GM18508 (cell line): ENCODE measurements around the gene KRTAP19-7.

Experiments
- ATAC-seq: cut with Tn5 transposase; IDR thresholded peaks from one replicate; pipeline ENCODE4 v1.9.1; 2021; ENCODE audit warnings: moderate number of reproducible peaks; ENCODE audit not compliant: insufficient read depth, unreplicated experiment

KRTAP19-7 gene

GRCh38 chr21:30561264-30561895 is at the start of gene KRTAP19-7:
Gene KRTAP19-7 (minus strand): TSS chr21:30561314. CDS start chr21:30561289, 25 bp downstream.
- ATAC-seq: no peak

DNA sequence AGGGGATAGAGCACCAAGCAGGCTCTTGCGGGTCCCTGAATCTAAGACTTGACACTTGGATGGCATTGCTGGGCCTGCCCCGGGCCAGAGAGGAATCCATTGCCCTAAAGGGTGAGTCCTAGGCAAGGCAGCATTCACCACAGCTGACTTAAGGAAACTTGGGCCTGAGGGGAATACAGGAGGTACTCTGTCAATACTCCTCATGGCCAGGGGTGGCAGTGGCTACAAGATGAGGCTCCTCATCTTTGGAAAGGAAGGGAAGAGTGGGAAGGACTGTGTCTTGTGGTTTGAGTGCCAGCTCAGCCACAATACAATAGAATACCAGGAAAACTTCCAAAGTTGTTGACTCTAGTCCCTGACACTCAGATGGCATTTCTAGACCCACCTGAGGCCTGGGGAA is 44.9 kb upstream of the KRTAP19-7 start:
- no peak for ATAC-seq

- no peak for ATAC-seq
These were observed 39.7 kb upstream of the KRTAP19-7 start, which contains the start of gene KRTAP22-1 for GRCh38 chr21:30600787-30601186. Gene KRTAP22-1 (plus strand): TSS chr21:30601087.

GRCh38 chr21:30598802-30599201 is 37.7 kb upstream of the KRTAP19-7 start, which contains the start of gene KRTAP6-2:
Gene KRTAP6-2 (minus strand): TSS chr21:30598902. CDS start chr21:30598874, 28 bp downstream.
- ATAC-seq: no peak

GRCh38 chr21:30592140-30592539 is 31.0 kb upstream of the KRTAP19-7 start, which contains the start of gene KRTAP6-3:
Gene KRTAP6-3 (plus strand): TSS chr21:30592440. CDS start chr21:30592446, 6 bp downstream.
- no peak for ATAC-seq

- no peak for ATAC-seq
These were observed 29.2 kb upstream of the KRTAP19-7 start, which contains the start of gene KRTAP22-2 for GRCh38 chr21:30590297-30590696. Gene KRTAP22-2 (minus strand): TSS chr21:30590397.

DNA sequence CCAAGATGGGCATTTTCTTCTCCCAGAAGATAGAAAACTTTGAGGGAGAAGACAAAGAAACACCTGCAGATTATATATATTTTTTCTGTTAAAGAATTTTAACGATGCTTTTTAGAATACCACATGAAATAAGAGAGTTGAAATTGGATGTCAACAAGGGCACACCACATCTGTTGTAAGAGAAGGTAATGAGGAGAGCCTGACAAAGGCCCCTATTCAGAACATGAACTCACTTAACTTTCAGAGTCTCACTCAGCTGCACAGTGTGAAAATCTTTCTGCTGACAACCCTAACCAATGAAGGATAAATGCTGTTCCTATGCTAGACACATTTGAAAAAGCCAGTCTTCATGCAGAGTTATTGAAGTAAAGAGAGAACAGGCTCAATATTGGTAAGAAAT is 21.8 kb upstream of the KRTAP19-7 start:
- no peak for ATAC-seq

GRCh38 chr21:30580132-30580531 is 19.0 kb upstream of the KRTAP19-7 start:
- no peak for ATAC-seq

DNA sequence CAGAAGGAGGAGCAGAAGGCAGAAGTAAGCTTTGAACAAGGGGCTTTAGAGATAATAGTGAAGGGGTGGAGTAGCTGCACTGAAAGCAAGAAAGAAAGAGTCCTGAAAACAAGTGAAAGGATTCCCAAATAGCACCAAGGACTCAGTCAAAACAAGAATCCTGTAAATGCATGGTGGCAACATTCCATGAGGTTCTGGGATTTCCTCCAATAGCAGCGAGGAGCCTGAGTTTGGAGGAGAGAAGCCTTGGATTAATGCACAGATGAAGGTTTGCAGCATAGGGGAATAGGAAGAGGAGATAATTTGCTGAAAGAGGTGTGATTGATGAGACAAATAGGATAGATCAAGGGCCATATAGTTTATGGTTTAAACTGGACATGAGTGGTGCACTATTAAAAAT is 18.2 kb upstream of the KRTAP19-7 start:
- no peak for ATAC-seq

GRCh38 chr21:30577766-30578165 is 16.7 kb upstream of the KRTAP19-7 start:
- ATAC-seq: no peak

GRCh38 chr21:30567617-30568016 is 6.5 kb upstream of the KRTAP19-7 start:
- ATAC-seq: no peak

- no peak for ATAC-seq
These were observed 2.5 kb upstream of the KRTAP19-7 start for GRCh38 chr21:30563630-30564029.

DNA sequence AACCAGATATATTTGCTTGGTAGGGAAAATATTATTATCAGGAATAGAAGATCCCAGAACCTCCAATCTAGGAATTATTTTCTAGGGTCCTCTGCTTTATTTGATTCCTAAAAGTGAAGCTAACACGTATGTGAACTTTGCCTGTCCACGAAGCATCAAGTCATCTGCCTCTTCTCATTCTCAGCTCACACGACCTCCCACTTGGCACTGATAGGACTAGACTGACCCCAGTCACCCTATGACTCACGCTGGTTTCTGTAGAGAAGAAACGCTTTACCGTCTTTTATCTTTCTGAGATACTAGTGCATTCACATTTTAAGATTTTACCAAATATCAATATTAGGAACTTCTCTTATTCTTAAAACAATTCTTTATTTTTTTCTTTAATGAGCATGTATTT is 2.0 kb upstream of the KRTAP19-7 start:
- no peak for ATAC-seq

DNA sequence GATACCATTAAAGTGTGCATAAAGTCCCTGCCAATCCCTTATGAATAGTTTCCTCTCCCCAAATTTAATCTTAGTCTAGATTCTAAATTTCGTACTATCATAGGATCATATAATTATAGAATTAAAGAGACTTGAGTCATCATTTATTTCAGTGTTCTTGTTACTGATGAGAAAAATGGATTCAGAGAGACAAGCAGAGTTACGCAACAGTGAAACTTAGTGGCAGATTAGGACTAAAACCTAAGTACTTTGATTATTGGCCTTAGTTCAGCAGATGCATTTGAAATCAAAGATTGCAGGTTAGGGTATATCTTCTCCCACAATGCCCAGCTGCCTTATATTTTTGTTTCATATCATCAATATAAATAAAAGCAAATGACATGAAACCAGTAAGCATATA is 843 bp upstream of the KRTAP19-7 start:
- ATAC-seq: no peak

DNA sequence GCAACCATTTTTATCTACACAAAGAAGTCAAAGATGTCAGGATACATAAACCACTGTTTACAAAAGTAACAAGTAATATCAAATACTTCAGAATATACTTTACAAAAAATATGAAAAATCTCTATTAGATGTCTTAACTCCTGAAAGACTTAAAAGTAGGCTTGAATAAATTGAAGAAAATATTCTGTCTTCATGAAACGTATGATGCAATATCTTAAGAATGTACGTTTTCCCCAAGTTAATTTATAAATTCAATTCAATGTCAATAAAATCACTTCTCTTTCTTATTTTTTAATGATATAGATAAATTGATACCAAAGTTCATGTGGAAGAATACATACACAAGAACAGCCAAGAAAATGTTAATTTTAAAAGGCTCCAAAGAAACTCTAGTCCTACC is 6.0 kb downstream of the KRTAP19-7 start:
- no peak for ATAC-seq

GRCh38 chr21:30552782-30553181 is 8.3 kb downstream of the KRTAP19-7 start:
- ATAC-seq: no peak

DNA sequence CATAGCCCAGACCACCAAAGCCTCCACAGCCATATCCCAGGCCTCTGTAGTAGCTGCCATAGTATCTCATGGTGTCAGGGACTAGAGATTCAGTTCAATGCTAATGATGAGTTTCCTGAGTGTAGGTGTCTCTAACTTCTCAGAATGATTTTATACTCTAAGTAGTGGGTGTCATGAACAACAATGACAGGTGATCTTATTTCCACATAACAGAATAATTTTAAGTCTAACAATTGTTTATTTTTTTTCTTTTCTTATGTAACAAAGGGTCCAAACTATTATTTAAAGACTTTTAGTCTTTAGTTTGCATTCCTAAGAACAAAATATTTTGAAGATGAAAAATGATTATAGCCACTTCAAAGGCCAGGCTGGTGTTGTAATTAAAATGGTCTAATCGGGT is 19.4 kb downstream of the KRTAP19-7 start, which contains the start of gene KRTAP19-6:
Gene KRTAP19-6, minus strand, starts transcription at position 101 of the 400 bp plus-strand sequence. Its CDS starts 31 bp downstream, at position 70.
- no peak for ATAC-seq

GRCh38 chr21:30518876-30519275 is 42.2 kb downstream of the KRTAP19-7 start:
- no peak for ATAC-seq

GRCh38 chr21:30515681-30516080 is 45.4 kb downstream of the KRTAP19-7 start:
- ATAC-seq: no peak
